Panc1 (cell line): ENCODE results near the gene ZNF862. TPM values are rescaled to one million over a fixed set of nuclear protein-coding genes. Genes with fewer than 3 reads are reported as not detected.

ENCODE experiments used
- ATAC-seq: fragments of 200-7000 bp; cut with Tn5 transposase; 2 replicates; pipeline ENCODE4 v1.9.1; 2020; ENCODE audit warnings: mild to moderate bottlenecking, moderate library complexity
- BruUV-seq: library from RNA; stranded (reverse); fragments of 400-500 nt; replicated peaks from 2 replicates; lab custom pipeline; 2021; lab: Mats Ljungman, UMichigan
- CTCF ChIA-PET: fragments of 300-600 bp; sonication (Branson Sonifier 250); formaldehyde crosslinking; loops from one replicate; lab custom pipeline; 2022; ENCODE audit warnings: antibody characterized with exemption; lab: Charles Lee
- POLR2A ChIA-PET: fragments of 300-600 bp; sonication (Branson Sonifier 250); formaldehyde crosslinking; loops from one replicate; lab custom pipeline; 2022; ENCODE audit warnings: antibody characterized with exemption; lab: Charles Lee
- DNase-seq: peaks from one replicate; pipeline ENCODE4 v3.0.0-alpha.2; 2010; ENCODE audit warnings: low read depth, low spot score
- H3K27ac ChIP-seq: 2 replicates; pipeline ENCODE4 v1.5.1; 2011; ENCODE audit warnings: mild to moderate bottlenecking, low read length, inconsistent platforms
- H3K27me3 ChIP-seq: fragments of 200-500 bp; sonication (Bioruptor generic); 2 replicates; pipeline ENCODE4 v1.6.0; 2014; ENCODE audit warnings: low read length, inconsistent platforms; ENCODE audit not compliant: control insufficient read depth, insufficient read depth
- H3K36me3 ChIP-seq: fragments of 200-500 bp; sonication (Bioruptor generic); 2 replicates; pipeline ENCODE4 v1.5.1; 2014; ENCODE audit warnings: inconsistent platforms, mild to moderate bottlenecking, low read length, moderate library complexity; ENCODE audit not compliant: control insufficient read depth, insufficient read depth
- H3K4me1 ChIP-seq: 2 replicates; pipeline ENCODE4 v1.5.1; 2011; ENCODE audit warnings: inconsistent platforms, mild to moderate bottlenecking, low read length, moderate library complexity; ENCODE audit not compliant: control insufficient read depth, insufficient read depth
- H3K4me3 ChIP-seq, 2 experiments: 2 replicates each; pipeline ENCODE4 v1.5.1; 2011 to 2012; ENCODE audit warnings: low read depth in 2 of 2, low read length in 2 of 2, mild to moderate bottlenecking in 2 of 2, inconsistent platforms in 1 of 2, moderate library complexity in 1 of 2
- H3K9me3 ChIP-seq: fragments of 200-500 bp; sonication (Bioruptor generic); 2 replicates; pipeline ENCODE4 v1.5.1; 2014; ENCODE audit warnings: low read depth, mild to moderate bottlenecking, inconsistent platforms, low read length, moderate library complexity; ENCODE audit not compliant: control insufficient read depth, insufficient read depth
- POLR2AphosphoS5 ChIP-seq: IDR thresholded peaks from 2 replicates; pipeline ENCODE4 v1.6.1; 2012; ENCODE audit warnings: mild to moderate bottlenecking, low read depth, low read length, moderate library complexity
- SIN3A ChIP-seq: IDR thresholded peaks from 2 replicates; pipeline ENCODE4 v1.6.1; 2012; ENCODE audit warnings: low read depth, mild to moderate bottlenecking, low read length, moderate library complexity, borderline replicate concordance; ENCODE audit not compliant: insufficient read depth
- TCF7L2 ChIP-seq: IDR thresholded peaks from 2 replicates; pipeline ENCODE4 v1.6.1; 2011; ENCODE audit warnings: mild to moderate bottlenecking, low read depth, low read length, inconsistent platforms
- in situ Hi-C: cut with HindIII; loops from 2 replicates; pipeline ENCODE4 v1.10.0; 2016; ENCODE audit warnings: low sequenced_read_pairs, low pct_unique_long_range_greater_than_20kb
- intact Hi-C: fragments of 100-400 bp; cut with micrococcal nuclease; formaldehyde crosslinking; loops from one replicate; pipeline ENCODE4 v1.10.0; 2022; ENCODE audit not compliant: unreplicated experiment
- total RNA-seq: library from RNA; stranded (reverse); gene quantifications from one replicate; pipeline ENCODE4 v1.2.1, GENCODE V29; 2021; ENCODE audit not compliant: unreplicated experiment
- TF ChIP-seq, protein P1 (sequence below): fragments of 450-650 bp; IDR thresholded peaks from 2 replicates; pipeline ENCODE4 v1.5.1; 2017; ENCODE audit warnings: mild to moderate bottlenecking
- TF ChIP-seq, protein P2 (sequence below), 2 experiments: IDR thresholded peaks; 2 replicates each; pipeline ENCODE4 v1.6.1; 2011 to 2012; ENCODE audit warnings: low read depth in 2 of 2, control low read depth in 1 of 2, low read length in 1 of 2, mild to moderate bottlenecking in 1 of 2, moderate library complexity in 1 of 2; ENCODE audit not compliant: insufficient read depth in 1 of 2

The ZNF862 gene
- total RNA-seq, 1 experiment from 2014 or later, result 6.8 TPM

DNA sequence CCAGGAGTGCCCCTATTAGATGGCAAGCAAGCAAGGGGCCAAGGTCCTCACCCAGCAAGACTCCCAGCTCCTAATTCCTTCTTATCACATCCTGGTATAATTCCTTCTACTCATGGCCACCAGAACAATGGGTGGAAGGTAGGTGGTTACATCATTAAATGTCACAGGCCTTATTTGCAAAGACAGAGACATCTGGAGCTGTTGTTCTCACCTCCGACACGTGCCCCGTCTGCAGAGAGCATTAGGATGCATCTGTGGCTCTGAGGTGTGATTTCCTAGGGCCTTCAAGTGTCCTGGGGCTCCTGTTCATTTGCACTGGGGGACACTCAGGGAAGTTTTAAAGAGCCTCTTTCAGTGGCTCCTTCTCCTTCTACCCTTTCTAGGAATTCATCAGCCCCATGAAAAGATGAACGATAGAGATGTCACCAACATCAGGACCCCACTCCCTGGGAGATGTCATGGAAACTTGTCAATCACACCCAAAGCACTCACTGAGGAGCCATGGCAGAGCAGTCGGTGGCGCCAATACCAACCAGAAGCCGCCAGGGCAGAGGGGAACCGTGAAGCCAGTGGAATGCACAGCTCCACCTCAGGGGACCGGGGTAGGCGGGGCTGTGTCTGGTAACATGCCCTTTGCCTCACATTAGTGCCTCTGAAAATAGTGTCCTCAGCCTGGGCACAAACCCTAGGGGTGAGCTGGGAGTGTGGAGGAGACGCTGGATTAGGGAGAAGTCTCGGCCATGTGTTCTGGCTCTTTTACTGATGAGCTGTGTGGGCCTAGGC lies 32.7 kb downstream of the ZNF862 start:
- TF ChIP-seq TCF7L2 (no peak), SIN3A (no peak), POLR2AphosphoS5 (no peak)
- TF ChIP-seq, protein P1, sequence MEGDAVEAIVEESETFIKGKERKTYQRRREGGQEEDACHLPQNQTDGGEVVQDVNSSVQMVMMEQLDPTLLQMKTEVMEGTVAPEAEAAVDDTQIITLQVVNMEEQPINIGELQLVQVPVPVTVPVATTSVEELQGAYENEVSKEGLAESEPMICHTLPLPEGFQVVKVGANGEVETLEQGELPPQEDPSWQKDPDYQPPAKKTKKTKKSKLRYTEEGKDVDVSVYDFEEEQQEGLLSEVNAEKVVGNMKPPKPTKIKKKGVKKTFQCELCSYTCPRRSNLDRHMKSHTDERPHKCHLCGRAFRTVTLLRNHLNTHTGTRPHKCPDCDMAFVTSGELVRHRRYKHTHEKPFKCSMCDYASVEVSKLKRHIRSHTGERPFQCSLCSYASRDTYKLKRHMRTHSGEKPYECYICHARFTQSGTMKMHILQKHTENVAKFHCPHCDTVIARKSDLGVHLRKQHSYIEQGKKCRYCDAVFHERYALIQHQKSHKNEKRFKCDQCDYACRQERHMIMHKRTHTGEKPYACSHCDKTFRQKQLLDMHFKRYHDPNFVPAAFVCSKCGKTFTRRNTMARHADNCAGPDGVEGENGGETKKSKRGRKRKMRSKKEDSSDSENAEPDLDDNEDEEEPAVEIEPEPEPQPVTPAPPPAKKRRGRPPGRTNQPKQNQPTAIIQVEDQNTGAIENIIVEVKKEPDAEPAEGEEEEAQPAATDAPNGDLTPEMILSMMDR, result no peak
- TF ChIP-seq, protein P2, sequence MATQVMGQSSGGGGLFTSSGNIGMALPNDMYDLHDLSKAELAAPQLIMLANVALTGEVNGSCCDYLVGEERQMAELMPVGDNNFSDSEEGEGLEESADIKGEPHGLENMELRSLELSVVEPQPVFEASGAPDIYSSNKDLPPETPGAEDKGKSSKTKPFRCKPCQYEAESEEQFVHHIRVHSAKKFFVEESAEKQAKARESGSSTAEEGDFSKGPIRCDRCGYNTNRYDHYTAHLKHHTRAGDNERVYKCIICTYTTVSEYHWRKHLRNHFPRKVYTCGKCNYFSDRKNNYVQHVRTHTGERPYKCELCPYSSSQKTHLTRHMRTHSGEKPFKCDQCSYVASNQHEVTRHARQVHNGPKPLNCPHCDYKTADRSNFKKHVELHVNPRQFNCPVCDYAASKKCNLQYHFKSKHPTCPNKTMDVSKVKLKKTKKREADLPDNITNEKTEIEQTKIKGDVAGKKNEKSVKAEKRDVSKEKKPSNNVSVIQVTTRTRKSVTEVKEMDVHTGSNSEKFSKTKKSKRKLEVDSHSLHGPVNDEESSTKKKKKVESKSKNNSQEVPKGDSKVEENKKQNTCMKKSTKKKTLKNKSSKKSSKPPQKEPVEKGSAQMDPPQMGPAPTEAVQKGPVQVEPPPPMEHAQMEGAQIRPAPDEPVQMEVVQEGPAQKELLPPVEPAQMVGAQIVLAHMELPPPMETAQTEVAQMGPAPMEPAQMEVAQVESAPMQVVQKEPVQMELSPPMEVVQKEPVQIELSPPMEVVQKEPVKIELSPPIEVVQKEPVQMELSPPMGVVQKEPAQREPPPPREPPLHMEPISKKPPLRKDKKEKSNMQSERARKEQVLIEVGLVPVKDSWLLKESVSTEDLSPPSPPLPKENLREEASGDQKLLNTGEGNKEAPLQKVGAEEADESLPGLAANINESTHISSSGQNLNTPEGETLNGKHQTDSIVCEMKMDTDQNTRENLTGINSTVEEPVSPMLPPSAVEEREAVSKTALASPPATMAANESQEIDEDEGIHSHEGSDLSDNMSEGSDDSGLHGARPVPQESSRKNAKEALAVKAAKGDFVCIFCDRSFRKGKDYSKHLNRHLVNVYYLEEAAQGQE (IDR thresholded peaks at IDR 0.05; ENCODE audit: insufficient read depth in 1 of 2, low read depth in 2 of 2, low read length in 1 of 2), result no peak
- Histone ChIP-seq H3K4me3 (no peak overlapping the region), H3K9me3 (no peaks in the 10 kb centered on the region), H3K36me3 (no peaks in the 10 kb centered on the region; the same call in 1 of the 2 replicates), H3K4me1 (peaks cover 12% of the 10 kb centered on the region), H3K27me3 (no peaks in the 10 kb centered on the region), H3K27ac (no peak overlapping the region)
- intact Hi-C loops (no loop called here), in situ Hi-C loops (no loop called here)
- BruUV-seq, result no TSS peak
- ATAC-seq (no peak), DNase-seq (no peak)
- POLR2A ChIA-PET, result no interaction called here
- CTCF ChIA-PET, result no interaction called here

- POLR2A ChIA-PET, result no interaction called here
- H3K9me3 ChIP-seq, result no peaks in the 10 kb centered on the region
- H3K36me3 ChIP-seq, result no peaks in the 10 kb centered on the region; the same call in 1 of the 2 replicates
- H3K4me1 ChIP-seq, result peaks cover 12% of the 10 kb centered on the region
- ATAC-seq (no peak), DNase-seq (no peak)
- TF ChIP-seq, protein P2 (IDR thresholded peaks at IDR 0.05; ENCODE audit: insufficient read depth in 1 of 2, low read depth in 2 of 2, low read length in 1 of 2), result no peak
- no peak for TF ChIP-seq TCF7L2
- no peak for TF ChIP-seq POLR2AphosphoS5
- no peak for TF ChIP-seq SIN3A
- BruUV-seq, result no TSS peak
- no peaks in the 10 kb centered on the region for H3K27me3 ChIP-seq
- H3K4me3 ChIP-seq, result no peak overlapping the region
- intact Hi-C loops, result no loop called here
- CTCF ChIA-PET, result no interaction called here
- in situ Hi-C loops, result no loop called here
- H3K27ac ChIP-seq, result no peak overlapping the region
Measured at GRCh38 chr7:149871576-149871975, 33.4 kb downstream of the ZNF862 start.
